Stimulated activated CD8-positive, alpha-beta memory T cell treated with anti-CD3 and anti-CD28 coated beads, Interleukin-12 subunit alpha, Interleukin-12 subunit beta, amount 100 ng/mL, for 24 hours (primary cell): ENCODE data around the gene PRM1.
"Not testable (repeated sequence)": the region's sequence is repeated elsewhere in the genome, so short reads cannot be mapped to it uniquely, and the experiment has no call there.

ENCODE experiments used
- DNase-seq: peaks from one replicate; pipeline ENCODE4 v3.0.0-alpha.2; 2020; ENCODE audit errors: extremely low read depth

Gene PRM1

DNA sequence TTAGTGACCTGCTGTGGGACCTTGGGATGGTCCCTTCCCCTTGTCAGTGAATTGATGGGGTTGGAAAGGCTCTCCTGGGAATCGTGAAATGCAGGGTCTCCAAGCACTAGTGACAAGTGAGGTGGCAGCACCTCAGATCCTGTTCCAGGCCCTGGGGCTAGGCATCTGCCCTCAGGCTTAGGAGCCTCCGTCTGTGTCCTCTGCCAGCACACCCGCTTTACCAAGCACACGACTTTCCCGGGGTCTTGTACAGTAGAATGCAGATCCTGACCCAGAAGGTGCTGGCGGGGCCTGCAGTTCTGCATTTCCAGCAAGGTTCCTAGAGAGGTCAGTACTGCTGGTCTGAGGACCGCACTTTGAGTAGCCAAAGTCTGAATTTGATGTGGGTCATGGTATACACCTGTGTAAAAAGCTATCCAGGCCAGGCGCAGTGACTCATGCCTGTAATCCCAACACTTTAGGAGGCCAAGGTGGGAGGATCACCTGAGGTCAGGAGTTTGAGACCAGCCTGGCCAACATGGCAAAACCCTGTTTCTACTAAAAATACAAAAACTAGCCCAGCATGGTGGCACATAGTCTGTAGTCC is 33.3 kb upstream of the PRM1 start:
- DNase-seq: no peak

DNA sequence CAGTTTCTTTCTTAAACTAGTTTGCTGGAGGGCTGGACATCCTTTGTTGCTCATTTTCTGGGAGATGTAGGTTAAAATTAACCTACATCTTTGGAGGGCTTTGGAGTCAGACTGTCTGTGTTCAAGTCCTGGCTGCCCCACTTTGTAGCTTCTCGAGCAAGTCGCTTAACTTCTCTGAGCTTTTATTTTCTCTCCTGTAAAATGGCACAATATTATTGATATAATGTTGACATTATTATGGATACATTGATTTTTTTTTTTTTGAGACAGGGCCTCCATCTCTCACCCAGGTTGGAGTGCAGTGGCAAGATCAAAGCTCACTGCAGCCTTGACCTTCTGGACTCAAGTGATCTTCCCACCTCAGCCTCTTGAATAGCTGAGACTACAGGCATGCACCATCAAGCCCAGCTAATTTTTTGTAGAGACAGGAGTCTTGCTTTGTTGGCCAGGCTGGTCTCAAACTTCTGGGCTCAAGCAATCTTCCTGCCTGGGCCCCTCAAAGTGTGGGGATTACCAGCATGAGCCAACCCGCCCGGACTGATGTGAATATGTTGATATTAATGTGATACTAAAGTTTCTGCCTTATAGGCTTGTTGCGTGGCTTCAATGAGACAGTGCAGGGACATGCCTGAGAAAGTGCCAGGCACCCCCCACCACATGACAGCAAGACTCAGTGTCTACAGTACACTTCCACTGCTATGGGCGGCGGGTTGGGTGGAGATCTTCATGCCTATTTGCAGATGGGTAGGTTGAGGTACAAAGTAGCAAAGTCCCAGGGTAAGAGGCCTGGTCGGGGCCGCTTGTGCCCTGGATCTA is 32.6 kb upstream of the PRM1 start:
- DNase-seq: no peak

DNA sequence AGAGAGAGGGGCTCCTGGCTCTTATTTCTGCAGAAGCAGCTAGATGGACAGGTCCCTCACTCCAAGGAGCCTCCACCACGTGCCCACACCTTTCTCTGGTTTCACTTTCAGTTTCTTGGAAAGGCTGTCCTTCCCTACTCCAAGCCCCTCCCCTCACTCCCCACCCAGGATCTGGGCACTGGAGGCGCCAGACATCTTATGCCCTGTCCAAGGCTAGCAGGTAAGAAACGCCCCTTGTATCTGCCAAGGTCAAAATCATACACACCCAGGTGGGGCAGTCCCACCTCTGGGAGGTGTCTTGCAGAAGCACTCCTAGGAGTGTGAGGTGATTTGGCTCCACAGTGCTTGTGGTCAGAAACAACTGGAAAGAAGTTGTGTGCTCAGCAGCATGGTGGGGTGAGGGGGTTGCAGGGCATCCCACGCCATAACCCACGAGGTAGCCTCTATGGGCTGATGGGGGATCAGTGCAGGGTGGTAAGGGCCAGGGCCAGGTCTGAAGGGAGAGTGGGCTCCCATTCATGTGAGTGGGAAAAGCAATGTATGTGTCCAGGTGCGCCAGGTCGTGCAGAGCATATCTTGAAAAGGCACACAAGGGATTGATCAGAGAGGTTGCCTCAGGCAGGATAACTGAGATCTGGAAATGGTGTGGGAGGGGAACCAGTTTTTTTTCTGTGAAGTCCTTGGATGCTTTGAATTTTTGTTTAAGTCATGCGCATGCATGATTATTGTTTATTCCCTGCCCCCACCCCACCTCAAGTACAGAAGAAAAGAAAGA is 31.8 kb upstream of the PRM1 start:
- no peak for DNase-seq

DNA sequence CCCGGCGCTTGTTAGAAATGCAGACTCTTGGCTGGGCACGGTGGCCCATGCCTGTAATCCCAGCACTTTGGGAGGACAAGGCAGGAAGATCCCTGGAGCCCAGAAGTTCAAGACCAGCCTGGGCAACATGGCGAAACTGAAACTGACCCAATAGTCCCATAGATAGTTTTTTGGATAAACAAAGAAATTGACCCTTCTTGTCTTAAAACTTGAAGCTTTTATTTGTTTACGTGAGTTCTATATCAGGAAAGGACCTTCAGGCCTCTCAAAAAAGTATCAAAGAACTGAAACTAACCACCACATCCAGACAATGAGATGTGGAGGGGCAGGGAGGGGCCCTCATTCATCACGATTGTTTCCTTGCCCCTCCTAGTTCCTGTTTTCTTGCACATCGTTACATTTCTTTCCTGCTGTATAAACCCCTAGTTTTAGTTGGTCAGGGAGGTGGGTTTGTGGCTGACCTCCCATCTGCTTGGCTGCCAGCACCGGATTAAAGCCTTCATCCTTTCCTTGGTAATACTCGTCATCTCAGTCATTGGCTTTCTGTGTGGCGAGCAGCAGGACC is 29.9 kb upstream of the PRM1 start:
- no peak for DNase-seq

DNA sequence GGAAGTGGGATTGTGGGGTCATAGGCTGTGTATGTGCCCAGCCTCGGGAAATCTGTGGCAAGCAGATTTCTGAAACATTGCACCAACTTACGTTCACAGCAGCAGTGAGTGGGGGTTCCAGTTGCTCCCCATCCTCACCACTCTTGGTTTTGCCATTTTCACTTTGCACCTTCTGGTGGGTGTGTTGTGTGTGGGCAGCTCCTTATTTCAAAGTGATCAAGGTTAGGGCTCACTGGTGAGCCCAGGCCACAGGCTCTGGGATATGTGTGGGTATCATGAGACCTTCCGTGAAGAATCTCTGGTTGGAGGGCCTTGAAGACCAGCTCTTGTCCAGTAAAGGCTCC is 29.5 kb upstream of the PRM1 start:
- no peak for DNase-seq

DNA sequence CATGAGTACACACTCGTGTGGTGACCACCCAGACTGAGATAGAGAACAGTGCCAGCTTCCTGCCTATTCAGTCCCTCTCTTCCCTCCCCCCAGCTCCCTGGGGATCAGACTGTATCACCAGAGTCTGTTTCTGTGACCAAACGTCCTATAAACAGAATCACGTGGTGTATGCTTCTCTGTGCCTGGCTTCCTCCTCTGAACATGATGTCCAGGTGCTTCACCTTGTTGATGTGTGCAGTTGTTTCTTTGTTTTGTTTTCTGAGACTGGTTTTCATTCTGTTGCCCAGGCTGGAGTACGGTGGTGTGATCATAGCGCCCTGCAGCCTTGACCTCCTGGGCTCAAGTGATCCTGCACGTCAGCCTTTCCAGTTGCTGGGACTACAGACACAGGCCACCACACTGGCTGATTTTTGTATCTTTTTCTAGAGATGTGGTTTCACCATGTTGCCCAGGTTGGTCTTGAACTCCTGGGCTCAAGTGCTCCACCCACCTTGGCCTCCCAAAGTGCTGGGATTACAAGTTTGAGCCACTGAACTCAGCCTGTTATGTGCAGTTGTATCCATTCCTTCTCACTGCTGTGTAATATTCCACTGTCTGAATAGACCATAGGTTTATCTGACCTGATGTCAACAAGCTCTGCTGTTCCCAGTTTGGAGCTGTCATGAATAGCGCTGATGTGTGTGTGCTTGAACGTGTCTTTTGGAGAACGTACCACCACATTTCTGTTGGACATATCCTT is 28.9 kb upstream of the PRM1 start:
- DNase-seq: no peak

DNA sequence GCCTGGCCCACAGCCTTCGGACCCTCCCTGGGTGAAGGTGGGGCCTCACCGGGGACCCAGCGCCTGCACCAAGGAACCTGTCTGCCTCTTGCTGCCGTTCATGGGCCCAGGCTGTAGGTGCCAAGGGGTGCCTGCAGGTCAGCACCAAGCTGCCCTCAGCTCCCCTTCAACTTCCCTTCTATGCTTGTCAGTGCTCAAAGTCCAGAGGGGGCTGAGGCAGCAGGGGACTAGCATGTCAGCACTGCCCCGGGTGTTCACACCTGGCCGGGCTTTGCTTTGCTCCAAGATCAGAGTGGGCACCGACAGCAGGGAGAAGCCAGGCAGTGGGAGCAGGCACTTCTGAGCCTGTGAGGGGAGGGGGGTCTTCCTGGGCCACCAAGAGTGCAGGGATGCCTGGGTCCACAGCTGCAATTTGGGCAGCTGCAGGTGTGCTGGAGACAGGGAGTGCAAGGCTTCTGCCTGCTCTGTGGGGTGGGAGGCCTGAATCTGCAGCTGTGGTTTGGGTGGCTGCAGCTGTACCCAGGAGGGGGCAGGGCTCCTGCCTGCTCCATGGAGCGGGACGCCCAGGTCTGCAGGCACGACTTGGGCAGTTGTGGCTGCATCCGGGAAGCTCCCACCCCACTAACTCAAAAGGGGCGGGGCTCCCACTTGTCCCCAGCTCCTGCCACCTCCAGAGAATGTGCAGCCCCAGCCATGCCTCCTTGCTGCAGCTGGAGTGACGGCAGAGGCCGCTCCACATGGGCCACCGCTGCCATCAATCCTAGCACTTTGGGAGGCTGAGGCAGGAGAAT is 27.6 kb upstream of the PRM1 start:
- DNase-seq: no peak

DNA sequence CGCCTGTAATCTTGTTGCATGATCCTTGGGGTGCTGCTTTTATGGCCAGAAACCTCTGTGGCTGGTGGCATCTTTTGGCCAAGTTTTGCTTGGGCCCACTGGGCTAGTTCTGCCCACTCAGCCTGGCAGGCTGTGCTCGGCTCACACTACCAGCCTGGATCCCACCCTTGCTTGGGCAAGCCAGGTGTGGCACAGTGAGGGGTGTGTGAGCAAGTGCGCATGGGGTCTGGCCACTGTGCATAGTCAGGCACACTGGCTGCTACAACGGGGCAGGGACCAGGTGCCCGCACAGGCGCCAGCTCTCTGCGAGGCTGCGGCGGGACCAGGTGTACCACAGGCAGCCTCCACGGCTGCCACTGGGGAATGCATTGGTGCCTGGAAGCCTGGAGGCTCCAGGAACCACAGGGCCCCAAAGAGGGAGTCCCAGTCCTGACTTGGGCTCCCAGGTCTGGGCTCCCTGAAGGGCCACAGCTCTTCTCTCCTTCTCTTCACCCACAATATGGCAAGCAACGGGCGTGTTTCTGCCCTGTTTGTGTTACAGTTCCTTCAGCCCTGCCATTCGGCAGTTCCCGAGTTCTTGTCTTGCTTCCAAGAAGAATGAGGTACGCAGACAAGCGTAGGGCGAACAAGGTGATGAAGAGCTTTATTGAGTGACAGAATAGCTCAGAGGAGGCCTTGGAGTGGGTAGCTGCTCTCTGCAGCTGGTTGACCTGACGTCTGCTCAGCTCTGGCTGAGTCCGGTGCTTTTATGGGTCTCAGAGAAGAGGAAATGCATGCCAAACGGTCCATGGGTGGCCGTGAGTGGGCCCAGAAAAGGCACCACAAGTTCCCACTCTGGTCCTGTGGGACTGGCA is 26.7 kb upstream of the PRM1 start:
- DNase-seq: no peak

DNA sequence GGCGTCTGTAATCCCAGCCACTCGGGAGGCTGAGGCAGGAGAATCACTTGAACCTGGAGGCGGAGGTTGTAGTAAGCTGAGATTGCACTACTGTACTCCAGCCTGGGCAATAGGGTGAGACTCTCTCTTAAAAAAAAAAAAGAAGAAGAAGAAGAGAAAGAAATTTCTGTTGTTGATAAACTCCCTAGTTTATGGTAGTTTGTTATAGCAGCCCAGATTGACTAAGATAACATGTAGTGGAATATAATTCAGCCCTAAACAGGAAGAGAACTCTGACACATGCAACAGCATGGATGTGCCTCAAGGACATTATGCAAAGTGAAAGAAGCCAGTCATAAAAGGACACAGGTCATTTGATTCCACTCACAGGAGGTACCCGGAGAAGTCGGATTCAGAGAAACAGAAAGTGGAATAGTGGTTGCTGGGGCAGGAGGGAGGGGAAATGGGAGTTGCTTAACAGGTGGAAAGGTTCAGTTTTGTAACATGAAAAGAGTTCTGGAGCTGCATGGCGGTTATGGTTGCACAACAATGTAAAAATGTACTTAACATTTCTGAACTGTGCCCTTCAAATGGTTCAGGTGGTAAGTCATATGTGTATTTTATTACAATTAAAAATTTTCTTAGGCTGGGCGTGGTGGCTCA is 26.0 kb upstream of the PRM1 start:
- no peak for DNase-seq

DNA sequence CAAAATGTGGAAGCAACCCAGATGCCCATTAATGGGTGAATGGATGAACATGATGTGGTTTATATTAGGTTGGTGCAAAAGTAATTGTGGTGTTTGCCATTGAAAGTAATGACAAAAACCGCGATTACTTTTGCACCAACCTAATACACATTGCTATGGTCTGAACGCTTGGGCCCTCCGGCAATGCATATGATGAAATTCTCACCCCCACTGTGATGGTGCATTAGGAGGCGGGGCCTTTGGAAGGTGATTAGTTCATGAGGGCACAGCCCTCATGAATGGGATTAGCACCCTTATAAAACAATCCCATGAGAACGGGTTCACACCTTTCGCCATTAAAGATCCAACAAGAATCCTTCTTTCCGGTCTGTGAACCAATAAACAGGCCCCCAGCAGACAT is 25.3 kb upstream of the PRM1 start:
- DNase-seq: no peak

DNA sequence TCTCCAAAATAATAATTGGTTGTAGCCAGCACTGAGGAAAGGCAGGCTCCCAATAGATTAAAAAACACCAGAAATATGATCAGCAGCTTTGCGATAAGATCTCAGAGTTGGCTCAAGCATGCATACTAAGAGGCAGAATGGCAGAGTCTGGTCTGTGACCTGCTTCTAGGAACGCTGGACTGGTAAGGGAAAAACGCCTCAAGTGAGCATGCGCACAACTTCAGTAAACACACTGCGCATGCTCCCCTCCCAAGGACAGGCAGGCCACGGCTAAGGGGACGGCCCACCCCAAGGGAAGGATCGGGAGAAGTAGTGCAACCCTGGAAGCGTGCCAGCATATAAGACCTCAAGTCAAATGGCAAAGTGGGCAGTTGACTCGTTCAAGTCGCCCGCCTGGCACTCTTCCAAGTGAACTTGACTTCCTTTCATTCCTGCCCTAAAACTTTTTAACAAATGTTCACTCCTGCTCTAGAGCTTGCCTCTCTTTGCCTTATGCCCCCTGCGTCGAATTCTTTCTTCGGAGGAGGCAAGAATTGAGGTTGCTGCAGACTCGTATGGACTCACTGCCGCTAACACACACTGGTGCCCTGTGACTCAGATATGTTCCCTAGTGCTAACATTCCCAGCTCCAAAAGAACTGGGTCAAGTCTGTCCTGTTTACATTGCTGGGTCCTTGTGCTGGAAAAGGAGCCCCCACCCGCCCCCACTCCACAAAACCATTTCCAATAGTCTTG is 22.4 kb upstream of the PRM1 start:
- DNase-seq: no peak

DNA sequence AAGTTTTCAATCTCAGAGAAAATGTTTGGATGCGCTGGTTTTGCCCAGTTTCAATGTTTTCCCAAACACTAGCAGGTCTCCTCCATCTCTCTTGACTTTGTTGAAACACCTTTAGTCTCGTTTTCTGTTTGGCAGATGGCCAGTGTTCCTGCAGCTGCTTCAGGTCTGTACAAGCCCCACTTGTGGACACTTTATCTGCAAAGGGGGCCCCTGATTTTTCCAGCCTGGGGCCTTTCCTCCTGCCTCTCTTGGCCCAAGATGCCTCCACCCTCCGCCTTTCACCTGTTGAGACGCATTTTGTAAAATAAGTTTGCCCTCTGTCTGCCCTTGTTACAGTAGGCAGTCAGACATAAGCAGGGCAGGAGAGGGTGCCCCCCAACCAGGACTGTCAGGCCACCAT is 21.8 kb upstream of the PRM1 start:
- DNase-seq: no peak

DNA sequence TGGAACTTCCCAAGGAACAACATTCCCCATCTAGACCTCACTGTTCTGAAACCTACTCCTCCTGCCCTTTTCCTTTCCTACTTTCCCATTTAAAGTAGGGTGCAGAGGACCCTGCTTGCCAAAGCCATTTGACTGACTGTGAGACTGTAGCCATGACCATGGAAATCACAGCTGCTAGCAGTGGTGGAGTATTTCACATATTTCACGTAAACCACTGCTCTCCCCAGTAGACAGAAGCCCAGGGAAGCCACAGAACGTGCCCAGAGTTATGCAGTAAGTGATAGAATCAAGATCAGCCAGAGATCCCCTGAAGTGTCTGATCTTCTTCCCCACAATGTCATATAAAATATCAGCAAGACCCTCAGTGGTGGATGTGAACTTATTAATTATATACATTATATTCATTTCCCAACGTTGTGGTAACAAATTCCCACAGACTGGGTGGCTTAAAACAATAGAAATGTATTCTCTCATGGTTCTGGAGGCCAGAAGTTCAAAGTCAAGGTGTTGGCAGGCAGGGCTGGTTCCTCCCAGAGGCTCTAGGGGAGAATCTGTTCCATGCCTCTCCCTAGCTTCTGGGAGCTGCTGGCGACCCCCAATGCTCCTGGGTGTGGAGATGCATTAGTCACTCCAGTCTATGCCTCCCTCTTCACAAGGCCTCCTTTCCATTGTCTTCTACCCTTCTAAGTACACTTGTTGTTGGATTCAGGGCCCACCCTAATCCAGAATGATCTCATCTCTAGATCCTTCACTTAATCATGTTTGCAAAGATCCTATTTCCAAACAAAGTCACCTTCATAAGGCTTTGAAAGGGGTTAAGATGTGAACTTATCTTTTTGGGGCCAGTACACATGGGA is 20.7 kb upstream of the PRM1 start:
- no peak for DNase-seq

DNA sequence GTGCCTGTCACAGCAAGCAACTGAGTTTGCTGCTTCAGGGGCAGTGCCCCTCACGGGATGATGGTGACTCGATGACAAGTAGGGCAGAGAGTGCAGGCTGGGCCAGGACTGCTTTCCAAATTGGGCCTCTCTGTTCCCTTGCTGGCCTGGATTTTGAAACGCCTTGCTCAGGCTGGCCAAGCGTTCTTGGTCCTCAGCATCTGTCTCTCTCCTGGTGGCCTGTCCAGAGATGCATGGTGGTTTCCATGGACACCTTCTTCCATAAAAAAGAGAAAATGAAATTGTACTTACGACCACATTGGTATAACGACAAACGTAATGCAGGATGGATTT is 19.4 kb upstream of the PRM1 start:
- DNase-seq: no peak

DNA sequence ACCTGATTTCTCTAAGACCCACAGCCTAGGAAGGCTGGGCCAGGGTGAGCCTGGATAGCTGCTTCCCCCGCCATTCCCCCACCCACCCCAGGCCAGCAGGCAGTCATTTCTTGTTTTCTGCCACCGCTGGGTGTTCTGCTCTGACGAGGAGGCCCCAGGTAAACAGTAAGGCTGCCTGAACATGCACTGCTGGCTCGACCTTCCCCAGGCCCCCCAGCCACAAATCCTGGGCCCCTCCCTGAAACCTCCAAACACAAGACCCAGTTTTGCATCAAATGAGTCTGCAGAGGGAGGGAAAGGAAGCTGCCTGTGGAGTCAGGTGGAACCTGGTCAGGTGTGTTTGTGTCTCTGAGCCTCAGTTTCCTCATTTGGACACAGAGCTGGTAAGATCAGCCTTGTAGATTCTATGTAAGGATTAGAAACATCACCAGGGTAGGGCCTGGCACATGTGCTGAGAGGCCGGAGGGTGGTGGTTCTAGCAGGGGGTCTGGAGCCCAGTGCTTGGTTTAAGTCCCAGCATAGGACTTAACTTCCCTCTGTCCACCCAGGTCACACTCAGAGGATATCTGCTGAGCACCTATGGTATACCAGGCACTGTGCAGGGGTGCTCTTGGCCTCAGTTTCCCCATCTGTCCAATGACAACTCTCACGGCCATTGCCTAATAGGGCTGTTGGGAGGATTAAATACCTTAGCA is 18.9 kb upstream of the PRM1 start:
- no peak for DNase-seq

DNA sequence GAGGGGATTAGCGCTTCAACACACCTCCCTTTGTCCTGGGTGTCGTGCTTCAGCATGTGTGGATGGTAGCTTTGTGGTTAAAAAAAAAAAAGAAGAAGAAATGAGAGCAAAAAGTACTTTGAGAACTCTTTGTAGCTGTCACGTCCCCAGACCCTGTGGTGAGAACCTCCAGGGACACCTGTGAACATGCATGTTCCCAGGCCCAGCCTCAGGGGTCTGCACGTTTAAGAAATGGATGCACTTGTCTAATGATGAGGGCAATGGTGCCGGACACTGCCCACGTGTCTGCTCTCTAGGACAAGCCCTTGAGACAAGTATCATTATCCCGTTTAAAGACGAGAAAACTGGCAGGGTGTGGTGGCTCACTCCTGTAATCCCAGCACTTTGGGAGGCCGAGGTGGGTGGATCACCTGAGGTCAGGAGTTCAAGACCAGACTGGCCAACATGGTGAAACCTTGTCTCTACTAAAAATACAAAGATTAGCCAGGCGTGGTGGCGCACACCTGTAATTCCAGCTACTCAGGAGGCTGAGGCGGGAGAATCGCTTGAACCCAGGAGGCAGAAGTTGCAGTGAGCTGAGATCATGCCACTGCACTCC is 17.9 kb upstream of the PRM1 start:
- not testable (repeated sequence) for DNase-seq
